Measurements from ENCODE around the gene CELF6.

CELF6 gene

GRCh38 chr15:72285927-72286516, 33.9 kb downstream of the CELF6 start:
- WGBS (ENCODE audit: extremely low coverage, insufficient coverage, low lambda C conversion rate): no CpG with 5 or more reads among the region's 10 CpGs
- Histone ChIP-seq H3K4me3 (ENCODE audit: low read length) (no peak overlapping the region), H3K79me1 (ENCODE audit: low read length) (no peaks in the 10 kb centered on the region), H3K36me3 (ENCODE audit: control insufficient read depth, insufficient read depth, low read length) (no peaks in the 10 kb centered on the region), H3K4me1 (ENCODE audit: control insufficient read depth, low read depth, low read length) (no peaks in the 10 kb centered on the region), H2BK15ac (replicated peaks; ENCODE audit: low read depth) (no peak overlapping the region), H3K9ac (ENCODE audit: low read length) (no peak overlapping the region), H4K8ac (ENCODE audit: low read depth, low read length) (no peak overlapping the region), H3K79me2 (ENCODE audit: control insufficient read depth, insufficient read depth, low read length) (no peaks in the 10 kb centered on the region), H3K18ac (ENCODE audit: low read length) (no peak overlapping the region), H2BK5ac (ENCODE audit: low read length) (no peak overlapping the region), H3K56ac (ENCODE audit: low read length) (no peak overlapping the region), H2BK120ac (ENCODE audit: low read depth, low read length) (no peak overlapping the region), H3K27ac (ENCODE audit: low read depth, low read length) (no peak overlapping the region), H3K4ac (ENCODE audit: low read depth, low read length) (no peak overlapping the region), H2AK5ac (ENCODE audit: low read length) (no peak overlapping the region), H4K5ac (ENCODE audit: low read length) (no peak overlapping the region), H3K27me3 (ENCODE audit: insufficient read depth, low read length, poor library complexity) (no peaks in the 10 kb centered on the region), H3K23ac (ENCODE audit: low read length) (no peak overlapping the region), H3K4me2 (ENCODE audit: low read length) (no peak overlapping the region)
- peak; percentile 63 for DNase-seq

GRCh38 chr15:72285402-72285801, 34.6 kb downstream of the CELF6 start:
- H3K4me1 ChIP-seq (ENCODE audit: control insufficient read depth, low read depth, low read length): no peaks in the 10 kb centered on the region
- H3K27me3 ChIP-seq (ENCODE audit: insufficient read depth, low read length, poor library complexity): no peaks in the 10 kb centered on the region
- no peak overlapping the region for H3K27ac ChIP-seq (ENCODE audit: low read depth, low read length)
- H3K18ac ChIP-seq (ENCODE audit: low read length): no peak overlapping the region
- no peak overlapping the region for H3K4me2 ChIP-seq (ENCODE audit: low read length)
- no peaks in the 10 kb centered on the region for H3K79me2 ChIP-seq (ENCODE audit: control insufficient read depth, insufficient read depth, low read length)
- no peak overlapping the region for H2BK15ac ChIP-seq (replicated peaks; ENCODE audit: low read depth)
- no peaks in the 10 kb centered on the region for H3K79me1 ChIP-seq (ENCODE audit: low read length)
- peak; percentile 53 for DNase-seq
- H2BK5ac ChIP-seq (ENCODE audit: low read length): no peak overlapping the region
- no CpG with 5 or more reads among the region's 3 CpGs for WGBS (ENCODE audit: extremely low coverage, insufficient coverage, low lambda C conversion rate)
- H2AK5ac ChIP-seq (ENCODE audit: low read length): no peak overlapping the region
- no peak overlapping the region for H2BK120ac ChIP-seq (ENCODE audit: low read depth, low read length)
- H4K8ac ChIP-seq (ENCODE audit: low read depth, low read length): no peak overlapping the region
- no peak overlapping the region for H3K9ac ChIP-seq (ENCODE audit: low read length)
- no peak overlapping the region for H4K5ac ChIP-seq (ENCODE audit: low read length)
- H3K4me3 ChIP-seq (ENCODE audit: low read length): no peak overlapping the region
- H3K36me3 ChIP-seq (ENCODE audit: control insufficient read depth, insufficient read depth, low read length): no peaks in the 10 kb centered on the region
- no peak overlapping the region for H3K4ac ChIP-seq (ENCODE audit: low read depth, low read length)
- H3K56ac ChIP-seq (ENCODE audit: low read length): no peak overlapping the region
- H3K23ac ChIP-seq (ENCODE audit: low read length): no peak overlapping the region

- Histone ChIP-seq H2BK120ac (ENCODE audit: low read depth, low read length) (no peak overlapping the region), H3K4me2 (ENCODE audit: low read length) (no peak overlapping the region), H3K27me3 (ENCODE audit: insufficient read depth, low read length, poor library complexity) (no peaks in the 10 kb centered on the region), H2AK5ac (ENCODE audit: low read length) (no peak overlapping the region), H3K4me1 (ENCODE audit: control insufficient read depth, low read depth, low read length) (no peaks in the 10 kb centered on the region), H3K79me2 (ENCODE audit: control insufficient read depth, insufficient read depth, low read length) (no peaks in the 10 kb centered on the region), H3K4ac (ENCODE audit: low read depth, low read length) (no peak overlapping the region), H3K56ac (ENCODE audit: low read length) (no peak overlapping the region), H3K18ac (ENCODE audit: low read length) (no peak overlapping the region), H3K36me3 (ENCODE audit: control insufficient read depth, insufficient read depth, low read length) (no peaks in the 10 kb centered on the region), H4K5ac (ENCODE audit: low read length) (no peak overlapping the region), H3K23ac (ENCODE audit: low read length) (no peak overlapping the region), H3K4me3 (ENCODE audit: low read length) (no peak overlapping the region), H3K79me1 (ENCODE audit: low read length) (no peaks in the 10 kb centered on the region), H4K8ac (ENCODE audit: low read depth, low read length) (no peak overlapping the region), H2BK15ac (replicated peaks; ENCODE audit: low read depth) (no peak overlapping the region), H2BK5ac (ENCODE audit: low read length) (no peak overlapping the region), H3K9ac (ENCODE audit: low read length) (no peak overlapping the region), H3K27ac (ENCODE audit: low read depth, low read length) (no peak overlapping the region)
- no peak for DNase-seq
- WGBS (ENCODE audit: extremely low coverage, insufficient coverage, low lambda C conversion rate): no CpG with 5 or more reads among the region's 1 CpG
Observed at GRCh38 chr15:72284781-72285180, 35.2 kb downstream of the CELF6 start.

- Histone ChIP-seq H4K8ac (ENCODE audit: low read depth, low read length) (no peak overlapping the region), H3K23ac (ENCODE audit: low read length) (no peak overlapping the region), H3K27ac (ENCODE audit: low read depth, low read length) (no peak overlapping the region), H3K4ac (ENCODE audit: low read depth, low read length) (no peak overlapping the region), H3K36me3 (ENCODE audit: control insufficient read depth, insufficient read depth, low read length) (no peaks in the 10 kb centered on the region), H2BK120ac (ENCODE audit: low read depth, low read length) (no peak overlapping the region), H3K4me2 (ENCODE audit: low read length) (no peak overlapping the region), H3K18ac (ENCODE audit: low read length) (no peak overlapping the region), H3K4me1 (ENCODE audit: control insufficient read depth, low read depth, low read length) (no peaks in the 10 kb centered on the region), H3K56ac (ENCODE audit: low read length) (no peak overlapping the region), H3K79me2 (ENCODE audit: control insufficient read depth, insufficient read depth, low read length) (no peaks in the 10 kb centered on the region), H4K5ac (ENCODE audit: low read length) (no peak overlapping the region), H2BK5ac (ENCODE audit: low read length) (no peak overlapping the region), H3K9ac (ENCODE audit: low read length) (no peak overlapping the region), H3K4me3 (ENCODE audit: low read length) (no peak overlapping the region), H2AK5ac (ENCODE audit: low read length) (no peak overlapping the region), H3K27me3 (ENCODE audit: insufficient read depth, low read length, poor library complexity) (no peaks in the 10 kb centered on the region), H3K79me1 (ENCODE audit: low read length) (no peaks in the 10 kb centered on the region), H2BK15ac (replicated peaks; ENCODE audit: low read depth) (no peak overlapping the region)
- no peak for DNase-seq
- no CpG with 5 or more reads among the region's 3 CpGs for WGBS (ENCODE audit: extremely low coverage, insufficient coverage, low lambda C conversion rate)
Observed at GRCh38 chr15:72281713-72282112, 38.2 kb downstream of the CELF6 start.

GRCh38 chr15:72280751-72281150, 39.2 kb downstream of the CELF6 start:
- H2BK5ac ChIP-seq (ENCODE audit: low read length): no peak overlapping the region
- no peaks in the 10 kb centered on the region for H3K36me3 ChIP-seq (ENCODE audit: control insufficient read depth, insufficient read depth, low read length)
- H3K79me1 ChIP-seq (ENCODE audit: low read length): no peaks in the 10 kb centered on the region
- no peak overlapping the region for H3K27ac ChIP-seq (ENCODE audit: low read depth, low read length)
- no peak overlapping the region for H4K8ac ChIP-seq (ENCODE audit: low read depth, low read length)
- no peak overlapping the region for H3K4me3 ChIP-seq (ENCODE audit: low read length)
- no peak overlapping the region for H3K18ac ChIP-seq (ENCODE audit: low read length)
- no peaks in the 10 kb centered on the region for H3K4me1 ChIP-seq (ENCODE audit: control insufficient read depth, low read depth, low read length)
- no CpG with 5 or more reads among the region's 2 CpGs for WGBS (ENCODE audit: extremely low coverage, insufficient coverage, low lambda C conversion rate)
- H3K23ac ChIP-seq (ENCODE audit: low read length): no peak overlapping the region
- H2BK15ac ChIP-seq (replicated peaks; ENCODE audit: low read depth): no peak overlapping the region
- H3K79me2 ChIP-seq (ENCODE audit: control insufficient read depth, insufficient read depth, low read length): no peaks in the 10 kb centered on the region
- no peak overlapping the region for H3K4ac ChIP-seq (ENCODE audit: low read depth, low read length)
- DNase-seq: no peak
- H3K9ac ChIP-seq (ENCODE audit: low read length): no peak overlapping the region
- no peak overlapping the region for H2AK5ac ChIP-seq (ENCODE audit: low read length)
- no peak overlapping the region for H3K56ac ChIP-seq (ENCODE audit: low read length)
- H4K5ac ChIP-seq (ENCODE audit: low read length): no peak overlapping the region
- no peak overlapping the region for H3K4me2 ChIP-seq (ENCODE audit: low read length)
- no peak overlapping the region for H2BK120ac ChIP-seq (ENCODE audit: low read depth, low read length)
- no peaks in the 10 kb centered on the region for H3K27me3 ChIP-seq (ENCODE audit: insufficient read depth, low read length, poor library complexity)

- no peaks in the 10 kb centered on the region for H3K36me3 ChIP-seq (ENCODE audit: control insufficient read depth, insufficient read depth, low read length)
- no peaks in the 10 kb centered on the region for H3K79me2 ChIP-seq (ENCODE audit: control insufficient read depth, insufficient read depth, low read length)
- no CpG with 5 or more reads among the region's 1 CpG for WGBS (ENCODE audit: extremely low coverage, insufficient coverage, low lambda C conversion rate)
- H3K4me3 ChIP-seq (ENCODE audit: low read length): no peak overlapping the region
- no peak overlapping the region for H3K9ac ChIP-seq (ENCODE audit: low read length)
- H2BK5ac ChIP-seq (ENCODE audit: low read length): no peak overlapping the region
- no peak overlapping the region for H4K5ac ChIP-seq (ENCODE audit: low read length)
- no peaks in the 10 kb centered on the region for H3K4me1 ChIP-seq (ENCODE audit: control insufficient read depth, low read depth, low read length)
- no peak overlapping the region for H4K8ac ChIP-seq (ENCODE audit: low read depth, low read length)
- H3K79me1 ChIP-seq (ENCODE audit: low read length): no peaks in the 10 kb centered on the region
- H2AK5ac ChIP-seq (ENCODE audit: low read length): no peak overlapping the region
- H3K27me3 ChIP-seq (ENCODE audit: insufficient read depth, low read length, poor library complexity): no peaks in the 10 kb centered on the region
- H2BK120ac ChIP-seq (ENCODE audit: low read depth, low read length): no peak overlapping the region
- no peak overlapping the region for H2BK15ac ChIP-seq (replicated peaks; ENCODE audit: low read depth)
- no peak overlapping the region for H3K27ac ChIP-seq (ENCODE audit: low read depth, low read length)
- H3K23ac ChIP-seq (ENCODE audit: low read length): no peak overlapping the region
- no peak for DNase-seq
- H3K4ac ChIP-seq (ENCODE audit: low read depth, low read length): no peak overlapping the region
- H3K56ac ChIP-seq (ENCODE audit: low read length): no peak overlapping the region
- H3K18ac ChIP-seq (ENCODE audit: low read length): no peak overlapping the region
- no peak overlapping the region for H3K4me2 ChIP-seq (ENCODE audit: low read length)
Observed at GRCh38 chr15:72278737-72279136, 41.2 kb downstream of the CELF6 start.

All from mesendoderm (in vitro differentiated cells).